ENCODE measurements around the gene PIK3R2. TPM values are rescaled to one million over a fixed set of nuclear protein-coding genes. Genes with fewer than 3 reads are reported as not detected.

PIK3R2 gene
- total RNA-seq, 4 donors from 2014 or later: 8.3 to 39.4 (median 32.2) TPM

- TF ChIP-seq CTCF (IDR thresholded peaks at IDR 0.05) (no peak), POLR2A (IDR thresholded peaks at IDR 0.05) (no peak)
- no peak overlapping the region for H3K4me3 ChIP-seq (ENCODE audit: low read depth, poor library complexity, severe bottlenecking)
- intact Hi-C loops (cut with DNase I; ENCODE audit: low total_unique reads): no loop called here
- no peak for DNase-seq (ENCODE audit: low spot score in 2 of 2)
- WGBS, 2 donors: 84 to 100% methylated on average over 2 to 3 of the region's 3 CpGs
Measured at GRCh38 chr19:18143902-18144301, 9.1 kb upstream of the PIK3R2 start.

- H3K4me3 ChIP-seq (ENCODE audit: low read depth, poor library complexity, severe bottlenecking): no peak overlapping the region
- TF ChIP-seq CTCF (IDR thresholded peaks at IDR 0.05) (no peak), POLR2A (IDR thresholded peaks at IDR 0.05) (no peak)
- WGBS, 2 donors: 83 to 91% methylated on average over 12 to 14 of the region's 16 CpGs
- intact Hi-C loops (cut with DNase I; ENCODE audit: low total_unique reads): no loop called here
- no peak for DNase-seq (ENCODE audit: low spot score in 2 of 2)
Measured at GRCh38 chr19:18144361-18144760, 8.6 kb upstream of the PIK3R2 start.

GRCh38 chr19:18144906-18145305 is 8.1 kb upstream of the PIK3R2 start:
- TF ChIP-seq POLR2A (IDR thresholded peaks at IDR 0.05) (no peak), CTCF (IDR thresholded peaks at IDR 0.05) (no peak)
- WGBS, 2 donors: 96 to 98% methylated on average over 28 of the region's 28 CpGs
- intact Hi-C loops (cut with DNase I; ENCODE audit: low total_unique reads): no loop called here
- DNase-seq (ENCODE audit: low spot score in 2 of 2): no peak
- no peak overlapping the region for H3K4me3 ChIP-seq (ENCODE audit: low read depth, poor library complexity, severe bottlenecking)

- no peak for TF ChIP-seq POLR2A (IDR thresholded peaks at IDR 0.05)
- TF ChIP-seq CTCF (IDR thresholded peaks at IDR 0.05): no peak
- H3K4me3 ChIP-seq (ENCODE audit: low read depth, poor library complexity, severe bottlenecking): no peak overlapping the region
- DNase-seq (ENCODE audit: low spot score in 2 of 2): no peak
- intact Hi-C loops (cut with DNase I; ENCODE audit: low total_unique reads): no loop called here
- WGBS, 2 donors: 93 to 94% methylated on average over 13 to 19 of the region's 19 CpGs
Measured at GRCh38 chr19:18145391-18145999, 7.5 kb upstream of the PIK3R2 start.

GRCh38 chr19:18147396-18147795 is 5.6 kb upstream of the PIK3R2 start:
- WGBS, 2 donors: 91 to 92% methylated on average over 13 of the region's 13 CpGs
- DNase-seq (ENCODE audit: low spot score in 2 of 2): no peak
- no peak for TF ChIP-seq CTCF (IDR thresholded peaks at IDR 0.05)
- no peak for TF ChIP-seq POLR2A (IDR thresholded peaks at IDR 0.05)
- H3K4me3 ChIP-seq (ENCODE audit: low read depth, poor library complexity, severe bottlenecking): no peak overlapping the region
- intact Hi-C loops (cut with DNase I; ENCODE audit: low total_unique reads): no loop called here

- H3K4me3 ChIP-seq (ENCODE audit: low read depth, poor library complexity, severe bottlenecking): no peak overlapping the region
- TF ChIP-seq POLR2A (IDR thresholded peaks at IDR 0.05) (no peak), CTCF (IDR thresholded peaks at IDR 0.05) (no peak)
- intact Hi-C loops (cut with DNase I; ENCODE audit: low total_unique reads): no loop called here
- 55 to 57% methylated on average over 14 to 16 of the region's 16 CpGs for WGBS, 2 donors
- DNase-seq (ENCODE audit: low spot score in 2 of 2): no peak
Measured at GRCh38 chr19:18149596-18149975, 3.4 kb upstream of the PIK3R2 start.
